NCI-H69 (cell line): ENCODE data around the gene PARP12.
"Not testable (repeated sequence)": the region's sequence is repeated elsewhere in the genome, so short reads cannot be mapped to it uniquely, and the experiment has no call there.

ENCODE experiments used
- DNase-seq: peaks from one replicate; lab custom pipeline; 2025; lab: John Stamatoyannopoulos, UW

PARP12 gene, protein sequence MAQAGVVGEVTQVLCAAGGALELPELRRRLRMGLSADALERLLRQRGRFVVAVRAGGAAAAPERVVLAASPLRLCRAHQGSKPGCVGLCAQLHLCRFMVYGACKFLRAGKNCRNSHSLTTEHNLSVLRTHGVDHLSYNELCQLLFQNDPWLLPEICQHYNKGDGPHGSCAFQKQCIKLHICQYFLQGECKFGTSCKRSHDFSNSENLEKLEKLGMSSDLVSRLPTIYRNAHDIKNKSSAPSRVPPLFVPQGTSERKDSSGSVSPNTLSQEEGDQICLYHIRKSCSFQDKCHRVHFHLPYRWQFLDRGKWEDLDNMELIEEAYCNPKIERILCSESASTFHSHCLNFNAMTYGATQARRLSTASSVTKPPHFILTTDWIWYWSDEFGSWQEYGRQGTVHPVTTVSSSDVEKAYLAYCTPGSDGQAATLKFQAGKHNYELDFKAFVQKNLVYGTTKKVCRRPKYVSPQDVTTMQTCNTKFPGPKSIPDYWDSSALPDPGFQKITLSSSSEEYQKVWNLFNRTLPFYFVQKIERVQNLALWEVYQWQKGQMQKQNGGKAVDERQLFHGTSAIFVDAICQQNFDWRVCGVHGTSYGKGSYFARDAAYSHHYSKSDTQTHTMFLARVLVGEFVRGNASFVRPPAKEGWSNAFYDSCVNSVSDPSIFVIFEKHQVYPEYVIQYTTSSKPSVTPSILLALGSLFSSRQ

GRCh38 chr7:140062528-140063299 is at the start of gene PARP12:
Gene PARP12, minus strand, starts transcription at chr7:140062951. Its CDS starts 104 bp downstream, at chr7:140062847.
- peak; percentile 87 for DNase-seq

DNA sequence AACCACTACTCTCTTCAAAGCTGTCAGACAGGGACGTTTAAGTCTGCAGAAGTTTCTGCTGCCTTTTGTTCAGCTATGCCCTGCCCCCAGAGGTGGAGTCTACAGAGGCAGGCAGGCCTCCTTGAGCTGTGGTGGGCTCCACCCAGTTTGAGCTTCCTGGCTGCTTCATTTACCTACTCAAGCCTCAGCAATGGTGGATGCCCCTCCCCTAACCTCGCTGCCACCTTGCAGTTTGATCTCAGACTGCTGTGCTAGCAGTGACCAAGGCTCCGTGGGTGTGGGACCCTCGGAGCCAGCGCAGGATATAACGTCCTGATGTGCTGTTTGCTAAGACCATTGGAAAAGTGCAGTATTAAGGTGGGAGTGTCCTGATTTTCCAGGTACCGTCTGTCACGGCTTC is 46.0 kb upstream of the PARP12 start:
- not testable (repeated sequence) for DNase-seq

DNA sequence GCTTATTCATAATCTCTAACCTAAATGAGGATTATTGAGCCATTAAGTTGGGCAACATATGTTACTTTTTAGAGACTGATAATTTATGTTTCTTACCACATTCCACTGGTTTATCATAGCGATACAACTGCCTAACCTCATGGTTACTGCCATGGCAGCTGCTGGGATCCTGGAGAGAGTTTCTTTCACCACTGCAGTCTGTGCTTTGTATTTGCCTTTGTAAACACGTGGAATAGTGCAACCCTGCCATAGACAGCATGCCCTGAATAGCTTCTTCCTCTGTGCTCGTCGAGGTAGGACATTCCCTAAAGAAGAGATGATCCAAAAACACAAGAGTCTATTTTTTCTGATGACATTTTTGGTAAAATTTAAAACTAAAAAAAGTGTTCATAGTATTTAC is 33.7 kb upstream of the PARP12 start:
- DNase-seq: no peak

GRCh38 chr7:140093375-140093774 is 30.6 kb upstream of the PARP12 start:
- DNase-seq: no peak

GRCh38 chr7:140085447-140085846 is 22.7 kb upstream of the PARP12 start:
- no peak for DNase-seq

GRCh38 chr7:140084972-140085371 is 22.2 kb upstream of the PARP12 start:
- DNase-seq: peak; percentile 22

- DNase-seq: no peak
Observed at GRCh38 chr7:140084142-140084655, 21.4 kb upstream of the PARP12 start.

GRCh38 chr7:140082770-140083169 is 20.0 kb upstream of the PARP12 start:
- DNase-seq: no peak

- no peak for DNase-seq
Observed at GRCh38 chr7:140081774-140082425, 19.1 kb upstream of the PARP12 start.

DNA sequence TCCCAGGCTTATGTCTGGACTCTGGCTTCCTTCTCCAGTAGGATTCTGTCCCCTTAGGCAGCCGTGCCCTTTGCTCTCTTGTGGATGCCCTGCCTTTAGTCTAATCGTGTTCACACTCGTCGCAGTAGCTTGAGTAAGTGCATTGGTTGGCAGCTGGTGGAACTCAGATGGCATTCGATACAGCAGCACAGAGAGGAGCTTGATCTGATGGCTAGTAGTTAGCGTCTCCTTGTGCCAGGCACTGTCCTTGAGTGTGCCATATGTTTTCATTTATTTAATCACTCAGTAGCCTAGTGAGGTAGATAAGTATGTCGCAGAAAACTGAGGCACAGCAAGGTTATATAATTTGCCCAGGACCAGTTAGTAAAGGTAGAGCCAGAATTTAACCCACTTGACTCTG is 18.2 kb upstream of the PARP12 start:
- no peak for DNase-seq

- DNase-seq: peak; percentile 27
Observed at GRCh38 chr7:140079121-140079536, 16.4 kb upstream of the PARP12 start.

DNA sequence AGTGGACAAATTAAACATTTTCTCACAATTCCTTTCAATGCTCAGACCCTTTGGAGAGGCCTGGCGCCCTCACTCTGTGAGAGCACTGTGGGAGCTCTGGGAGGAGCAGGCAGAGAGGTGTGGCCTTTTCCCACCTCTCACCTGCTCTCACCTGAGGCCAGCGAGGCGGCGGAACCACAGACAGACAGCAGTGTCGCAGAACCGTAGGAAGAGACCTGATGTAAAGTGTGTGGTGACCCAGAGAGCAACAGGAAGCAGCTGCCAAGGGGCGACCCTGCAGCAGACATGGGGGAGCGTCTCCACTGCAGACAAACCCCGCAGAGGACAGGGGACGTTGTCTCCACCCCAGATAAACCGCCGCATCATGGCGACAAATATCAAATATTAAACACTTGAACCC is 15.6 kb upstream of the PARP12 start:
- DNase-seq: no peak

DNA sequence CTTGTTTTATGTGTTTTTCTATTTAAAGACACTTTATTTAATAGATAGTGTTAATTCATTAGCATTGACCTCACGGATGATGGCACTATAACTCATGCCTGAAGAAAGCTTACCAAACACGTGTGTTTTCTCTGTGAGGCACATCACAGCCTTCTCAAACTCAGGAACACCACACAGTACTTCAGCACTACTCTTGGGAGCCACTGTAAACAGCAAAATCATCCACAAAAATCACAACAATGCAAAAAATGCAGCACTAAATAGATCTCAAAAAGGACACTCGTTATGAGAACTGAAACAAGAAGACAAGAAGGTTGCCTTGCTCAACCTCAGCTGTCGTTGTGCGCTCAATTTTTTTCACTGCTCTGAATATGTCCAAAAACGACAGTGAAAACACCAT is 12.0 kb upstream of the PARP12 start:
- DNase-seq: no peak

DNA sequence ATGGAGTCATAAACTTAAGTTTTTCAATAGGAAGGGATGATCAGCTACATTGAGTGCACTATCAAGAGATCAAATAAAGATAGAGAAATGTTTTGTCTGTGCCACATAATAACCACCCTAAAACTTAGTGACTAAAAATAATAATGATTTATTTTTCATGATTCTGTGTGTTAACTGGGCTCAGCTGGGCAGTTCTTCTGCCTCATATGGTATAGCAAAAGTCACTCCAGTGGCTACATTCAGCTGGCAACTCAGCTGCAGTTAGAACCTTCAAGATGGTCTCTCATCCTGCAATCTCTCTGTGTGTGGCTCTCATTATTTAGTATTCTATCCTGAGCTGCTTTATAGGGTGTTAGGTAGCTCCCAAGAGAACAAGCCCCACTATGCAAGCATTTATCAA is 7.8 kb upstream of the PARP12 start:
- no peak for DNase-seq

DNA sequence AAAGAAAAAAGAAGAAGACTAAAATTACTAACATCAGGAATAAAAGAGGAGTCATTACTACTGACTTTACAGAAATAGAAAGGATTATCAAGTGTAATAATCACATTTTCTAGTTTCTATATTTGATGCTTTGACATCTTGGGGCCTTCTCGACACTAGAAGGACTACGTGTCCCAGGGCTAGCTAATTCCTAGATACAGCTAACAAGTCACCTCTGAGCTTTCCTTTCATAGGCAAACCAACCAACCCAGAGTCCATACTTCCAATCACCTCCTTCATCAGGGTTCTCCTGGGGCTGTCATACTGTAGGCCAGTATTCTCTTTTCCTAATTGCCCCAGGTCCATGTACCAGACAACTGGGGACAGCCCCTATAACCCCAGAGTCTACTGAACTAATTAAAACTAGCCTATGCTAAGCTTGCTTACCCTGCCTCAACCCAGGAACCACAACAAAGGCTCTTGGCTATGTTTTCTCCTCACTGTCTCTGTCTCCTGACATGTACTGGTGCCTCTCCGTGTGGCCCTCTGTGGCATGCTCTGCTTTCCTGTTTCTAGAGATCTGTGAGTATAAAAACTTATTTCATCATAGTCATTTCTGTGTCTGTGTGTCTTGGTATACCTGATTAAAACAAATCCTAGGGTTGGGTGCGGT is 6.7 kb upstream of the PARP12 start:
- DNase-seq: no peak

DNA sequence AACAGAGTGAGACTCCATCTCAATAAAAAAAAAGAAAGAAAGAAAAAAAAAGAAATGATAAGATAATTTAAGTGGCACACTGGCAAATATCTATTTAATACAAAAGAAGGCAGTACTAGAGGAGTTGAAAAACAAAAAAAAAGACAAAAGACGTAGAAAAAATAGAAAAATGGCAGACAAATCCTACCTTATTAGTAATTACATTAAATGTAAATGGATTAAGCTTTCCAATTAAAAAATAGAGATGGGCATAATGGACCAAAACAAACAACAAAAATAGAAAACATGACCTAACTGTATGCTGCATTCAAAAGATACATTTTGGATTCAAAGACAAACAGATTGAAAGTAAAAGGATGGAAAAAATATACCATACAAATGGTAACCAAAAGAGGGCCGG is 5.3 kb upstream of the PARP12 start:
- DNase-seq: no peak

- no peak for DNase-seq
Observed at GRCh38 chr7:140067052-140067451, 4.3 kb upstream of the PARP12 start.

DNA sequence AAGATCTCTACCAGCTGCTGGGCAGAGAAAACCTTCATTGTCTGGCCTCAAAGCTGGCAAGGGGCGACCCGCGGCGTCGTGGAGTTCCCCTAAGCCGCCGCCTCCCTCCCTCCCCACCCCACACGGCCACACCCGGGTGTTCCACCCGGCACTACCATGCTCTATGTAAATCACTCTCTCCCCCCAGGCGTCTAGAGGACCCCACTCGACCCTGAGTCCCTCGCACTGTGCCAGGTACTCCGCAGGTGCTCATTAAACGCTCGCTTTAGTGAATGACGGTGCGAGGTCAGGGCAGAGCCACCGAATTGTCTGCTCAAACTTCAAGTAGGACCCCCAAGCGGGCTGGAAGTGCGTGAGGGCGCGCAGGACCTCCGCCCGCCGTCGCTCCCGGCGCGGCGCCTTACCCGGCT is 628 bp downstream of the PARP12 start:
- DNase-seq: peak; percentile 68

GRCh38 chr7:140061607-140061930 is 1.2 kb downstream of the PARP12 start:
- DNase-seq: peak; percentile 48

GRCh38 chr7:140060788-140061606 is 1.8 kb downstream of the PARP12 start:
- DNase-seq: peak; percentile 33

DNA sequence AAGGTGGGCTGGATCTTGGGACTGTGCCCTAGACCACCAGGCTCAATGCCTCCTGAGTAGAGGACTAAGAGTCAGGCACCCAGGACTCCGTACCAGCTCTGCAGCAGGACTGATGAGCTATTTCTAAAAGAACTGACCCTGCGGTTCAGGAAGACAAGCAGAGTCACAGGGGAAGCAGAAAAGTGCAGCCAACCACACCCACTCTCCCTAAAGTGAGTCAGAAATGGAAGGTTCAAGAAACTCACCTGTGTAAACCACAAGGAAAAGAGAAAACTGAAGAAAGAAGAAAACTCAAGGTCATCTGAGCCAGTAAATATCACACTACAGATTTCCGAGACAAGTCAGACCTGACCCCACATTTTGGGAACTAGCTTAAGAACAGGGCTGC is 2.5 kb downstream of the PARP12 start:
- no peak for DNase-seq
